ENCODE results near the gene AJAP1.

The AJAP1 gene

GRCh38 chr1:4723106-4723505 lies 68.7 kb downstream of the AJAP1 start:
- no peak for TF ChIP-seq CTCF (IDR thresholded peaks at IDR 0.05)
- intact Hi-C loops (cut with DNase I; ENCODE audit: low total_unique reads), result no loop called here
- peaks cover 0 to 7% of the 10 kb centered on the region in 2 donors for H3K27me3 ChIP-seq

DNA sequence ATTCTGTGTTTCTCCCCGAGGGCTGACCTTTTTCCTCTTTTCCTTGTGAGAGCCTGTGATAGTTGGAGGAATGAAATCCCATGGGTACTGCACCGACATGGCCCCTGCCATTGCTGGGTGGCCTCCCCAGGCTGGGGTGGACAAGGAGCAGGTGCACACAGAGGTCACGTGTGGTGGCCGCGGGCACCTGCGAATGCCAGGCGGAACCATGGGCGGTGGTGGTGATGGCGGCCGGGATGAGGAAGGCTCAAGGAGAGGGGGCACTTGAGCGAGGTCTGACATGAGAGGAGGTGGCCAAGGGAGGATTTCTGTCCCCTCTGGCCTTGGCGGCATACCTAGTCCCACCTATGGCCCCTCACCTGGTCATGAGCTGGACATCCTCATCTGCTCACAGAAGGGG lies 69.6 kb downstream of the AJAP1 start:
- H3K27me3 ChIP-seq, result peaks cover 0 to 7% of the 10 kb centered on the region in 2 donors
- H3K36me3 ChIP-seq, result no peaks in the 10 kb centered on the region
- no peaks in the 10 kb centered on the region for H3K9me3 ChIP-seq
- no peak overlapping the region for H3K27ac ChIP-seq
- no peak for DNase-seq
- no peaks in the 10 kb centered on the region for H3K4me1 ChIP-seq
- TF ChIP-seq CTCF (IDR thresholded peaks at IDR 0.05), result no peak
- no peak overlapping the region for H3K4me3 ChIP-seq
- intact Hi-C loops (cut with DNase I; ENCODE audit: low total_unique reads), result no loop called here

More at GRCh38 chr1:4723106-4723505, 68.7 kb downstream of the AJAP1 start:
- Histone ChIP-seq H3K27ac (no peak overlapping the region), H3K9me3 (no peaks in the 10 kb centered on the region), H3K4me1 (no peaks in the 10 kb centered on the region), H3K36me3 (no peaks in the 10 kb centered on the region), H3K4me3 (no peak overlapping the region)
- no peak for DNase-seq

- intact Hi-C loops (cut with DNase I; ENCODE audit: low total_unique reads), result no loop called here
These were observed 70.4 kb downstream of the AJAP1 start for GRCh38 chr1:4724695-4725250.

DNA sequence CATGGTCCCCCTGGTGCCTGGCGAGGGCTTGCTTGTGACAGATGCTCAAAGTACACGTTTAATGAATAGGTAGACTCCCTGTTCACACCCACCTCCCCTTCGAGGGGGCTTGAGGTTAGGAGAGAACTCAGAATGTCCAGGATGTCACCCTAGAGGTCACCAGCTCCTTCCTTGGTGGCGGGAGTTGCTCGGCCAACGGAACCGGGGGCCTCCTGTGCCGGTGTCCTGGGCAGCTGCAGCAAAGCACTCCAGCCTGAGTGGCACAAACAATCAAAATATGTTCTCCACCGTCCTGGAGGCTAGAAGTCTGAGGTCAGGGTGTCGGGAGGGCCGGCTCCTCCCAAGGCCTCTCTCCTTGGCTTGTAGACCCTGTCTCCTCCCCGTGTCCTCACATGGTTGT lies 71.0 kb downstream of the AJAP1 start:
- peaks cover 0 to 7% of the 10 kb centered on the region in 2 donors for H3K27me3 ChIP-seq
- no peaks in the 10 kb centered on the region for H3K4me1 ChIP-seq
- DNase-seq, result no peak
- H3K36me3 ChIP-seq, result no peaks in the 10 kb centered on the region
- TF ChIP-seq CTCF (IDR thresholded peaks at IDR 0.05), result no peak
- H3K27ac ChIP-seq, result no peak overlapping the region
- no peak overlapping the region for H3K4me3 ChIP-seq
- no peaks in the 10 kb centered on the region for H3K9me3 ChIP-seq
- intact Hi-C loops (cut with DNase I; ENCODE audit: low total_unique reads), result no loop called here

More at GRCh38 chr1:4724695-4725250, 70.4 kb downstream of the AJAP1 start:
- Histone ChIP-seq H3K4me1 (no peaks in the 10 kb centered on the region), H3K9me3 (no peaks in the 10 kb centered on the region), H3K36me3 (no peaks in the 10 kb centered on the region), H3K27ac (no peak overlapping the region), H3K4me3 (no peak overlapping the region), H3K27me3 (peaks cover 0 to 7% of the 10 kb centered on the region in 2 donors)
- no peak for DNase-seq
- no peak for TF ChIP-seq CTCF (IDR thresholded peaks at IDR 0.05)

DNA sequence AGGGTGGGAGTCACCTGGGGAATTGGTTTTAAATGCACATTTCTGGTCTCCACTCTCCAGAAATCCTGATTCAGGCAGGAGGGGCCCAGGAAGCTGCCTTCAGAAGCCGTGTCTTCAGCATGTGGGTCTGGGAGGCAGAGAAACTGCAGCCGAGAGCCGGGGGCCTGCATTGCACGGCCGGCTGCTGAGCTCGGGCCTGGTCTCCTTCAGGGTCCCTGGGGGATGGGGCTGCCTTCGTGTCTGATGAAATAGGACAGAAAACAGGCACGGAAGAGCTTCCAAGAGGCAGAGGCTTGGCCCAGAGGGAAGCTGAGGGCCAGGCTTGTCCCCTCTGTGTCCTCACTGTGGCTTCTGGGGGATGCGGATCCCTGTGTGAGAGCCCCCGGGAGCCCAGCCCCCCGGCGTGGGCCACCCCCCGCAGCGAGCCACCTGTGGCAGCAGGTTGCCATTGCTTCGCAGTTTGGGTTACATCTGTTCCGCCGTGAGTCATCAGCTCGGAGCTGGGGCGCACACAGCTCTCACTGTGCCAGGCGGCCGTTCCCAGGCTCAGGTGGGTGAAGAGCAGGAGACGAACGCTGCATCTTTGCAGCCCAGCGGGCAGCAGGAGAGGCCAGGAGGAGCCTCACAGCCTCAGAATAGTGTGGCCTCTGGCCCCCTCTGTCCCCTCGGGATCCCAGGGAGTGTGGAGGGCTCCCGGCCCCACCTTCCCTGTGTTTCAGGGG lies 72.4 kb downstream of the AJAP1 start:
- no peaks in the 10 kb centered on the region for H3K4me1 ChIP-seq
- H3K27me3 ChIP-seq, result peaks cover 0 to 7% of the 10 kb centered on the region in 2 donors
- no peak for TF ChIP-seq CTCF (IDR thresholded peaks at IDR 0.05)
- intact Hi-C loops (cut with DNase I; ENCODE audit: low total_unique reads), result no loop called here
- no peak overlapping the region for H3K27ac ChIP-seq
- no peaks in the 10 kb centered on the region for H3K36me3 ChIP-seq
- no peak overlapping the region for H3K4me3 ChIP-seq
- no peaks in the 10 kb centered on the region for H3K9me3 ChIP-seq
- no peak for DNase-seq
